SK-N-MC (cell line): ENCODE data around the gene DGKI.

ENCODE experiments used
- EZH2 ChIP-seq: fragments of 200-600 bp; sonication (generic); IDR thresholded peaks from one replicate; pipeline ENCODE4 v1.6.1; 2017; ENCODE audit warnings: antibody characterized with exemption
- FOXP2 ChIP-seq: optimal IDR thresholded peaks from 2 replicates; pipeline ENCODE3; 2011; ENCODE audit warnings: mild to moderate bottlenecking, moderate library complexity; ENCODE audit not compliant: insufficient read depth; ENCODE audit errors: extremely low read length, control extremely low read depth
- POLR2AphosphoS5 ChIP-seq: IDR thresholded peaks from 2 replicates; pipeline ENCODE4 v1.6.1; 2012; ENCODE audit warnings: mild to moderate bottlenecking, low read depth, low read length, borderline replicate concordance

DNA sequence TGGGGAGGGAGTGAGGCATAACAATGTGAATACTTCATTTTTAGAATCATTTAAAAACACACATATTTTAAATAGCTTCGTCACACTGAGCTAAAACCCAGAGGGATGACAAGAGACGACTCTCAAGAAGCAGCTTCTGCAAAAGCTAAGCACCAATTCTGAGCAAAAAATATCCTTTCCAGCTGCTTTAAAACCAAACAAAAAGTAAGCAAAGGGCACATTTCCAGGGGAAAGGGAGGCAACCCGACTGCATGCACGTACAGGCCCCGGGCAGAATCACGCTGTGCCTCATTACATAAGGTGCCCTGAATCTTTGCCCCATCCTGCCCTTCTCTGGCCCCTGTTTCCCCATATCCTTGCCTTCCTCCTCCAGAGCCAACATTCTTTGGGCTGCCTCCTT lies 78.4 kb downstream of the DGKI start:
- TF ChIP-seq POLR2AphosphoS5 (no peak), EZH2 (no peak), FOXP2 (no peak)
